MV-4-11 (cell line): ENCODE measurements around the gene KIAA1671.

Source experiments
- DNase-seq: peaks from one replicate; lab custom pipeline; 2025; lab: John Stamatoyannopoulos, UW

Gene KIAA1671

GRCh38 chr22:25068707-25069106 is 116.2 kb downstream of the KIAA1671 start:
- no peak for DNase-seq

GRCh38 chr22:25069426-25069757 is 116.9 kb downstream of the KIAA1671 start:
- DNase-seq, result no peak

GRCh38 chr22:25069758-25070481 is 117.4 kb downstream of the KIAA1671 start:
- DNase-seq, result peak; percentile 29

GRCh38 chr22:25070956-25071355 is 118.4 kb downstream of the KIAA1671 start:
- DNase-seq, result no peak

- no peak for DNase-seq
These were observed 119.2 kb downstream of the KIAA1671 start for GRCh38 chr22:25071720-25072119.

- no peak for DNase-seq
These were observed 119.9 kb downstream of the KIAA1671 start for GRCh38 chr22:25072406-25072805.

- no peak for DNase-seq
These were observed 123.8 kb downstream of the KIAA1671 start for GRCh38 chr22:25076336-25076735.

GRCh38 chr22:25077056-25077455 is 124.5 kb downstream of the KIAA1671 start:
- no peak for DNase-seq

- DNase-seq, result no peak
These were observed 125.4 kb downstream of the KIAA1671 start for GRCh38 chr22:25077964-25078363.

GRCh38 chr22:25078591-25078990 is 126.1 kb downstream of the KIAA1671 start:
- no peak for DNase-seq

GRCh38 chr22:25080855-25081254 is 128.3 kb downstream of the KIAA1671 start:
- no peak for DNase-seq

- DNase-seq, result peak; percentile 26
These were observed 128.9 kb downstream of the KIAA1671 start for GRCh38 chr22:25081409-25081824.

- DNase-seq, result no peak
These were observed 129.6 kb downstream of the KIAA1671 start for GRCh38 chr22:25082096-25082495.

GRCh38 chr22:25083056-25083806 is 130.7 kb downstream of the KIAA1671 start:
- no peak for DNase-seq

GRCh38 chr22:25083807-25084200 is 131.3 kb downstream of the KIAA1671 start:
- no peak for DNase-seq

GRCh38 chr22:25084405-25085107 is 132.0 kb downstream of the KIAA1671 start:
- peak; percentile 22 for DNase-seq

GRCh38 chr22:25085156-25085555 is 132.6 kb downstream of the KIAA1671 start:
- DNase-seq, result no peak

- DNase-seq, result no peak
These were observed 133.7 kb downstream of the KIAA1671 start for GRCh38 chr22:25085930-25086901.

GRCh38 chr22:25086902-25087282 is 134.4 kb downstream of the KIAA1671 start:
- DNase-seq, result no peak

GRCh38 chr22:25090225-25090890 is 137.8 kb downstream of the KIAA1671 start:
- DNase-seq, result no peak

GRCh38 chr22:25091458-25091857 is 138.9 kb downstream of the KIAA1671 start:
- DNase-seq, result no peak
